Middle frontal gyrus (tissue), 1 donor: ENCODE data around the gene NPVF.

Experiments
- DNase-seq: peaks from one replicate; pipeline ENCODE4 v3.0.0-alpha.2; 2015; ENCODE audit warnings: low spot score; ENCODE audit errors: extremely low spot score

NPVF gene

DNA sequence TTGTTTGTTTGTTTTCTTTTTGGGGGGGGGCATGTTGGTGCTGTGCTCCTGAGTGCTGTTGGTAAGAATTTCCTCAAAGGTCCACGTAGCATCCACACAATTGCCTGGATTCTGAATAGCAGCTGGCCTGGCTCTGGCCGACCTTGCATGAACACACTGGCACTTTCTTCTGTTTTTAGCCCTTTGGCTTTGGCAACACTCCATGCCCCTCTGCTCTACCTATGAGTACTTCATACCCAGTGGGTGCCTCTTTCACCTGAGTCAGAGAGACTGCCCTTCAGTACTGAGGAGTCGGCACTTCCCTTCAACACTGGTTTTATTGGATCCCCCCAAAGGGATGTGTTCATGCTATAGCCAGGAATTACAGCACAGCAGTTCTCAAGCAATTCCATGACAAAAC, 7.2 kb upstream of the NPVF start:
- DNase-seq: no peak

DNA sequence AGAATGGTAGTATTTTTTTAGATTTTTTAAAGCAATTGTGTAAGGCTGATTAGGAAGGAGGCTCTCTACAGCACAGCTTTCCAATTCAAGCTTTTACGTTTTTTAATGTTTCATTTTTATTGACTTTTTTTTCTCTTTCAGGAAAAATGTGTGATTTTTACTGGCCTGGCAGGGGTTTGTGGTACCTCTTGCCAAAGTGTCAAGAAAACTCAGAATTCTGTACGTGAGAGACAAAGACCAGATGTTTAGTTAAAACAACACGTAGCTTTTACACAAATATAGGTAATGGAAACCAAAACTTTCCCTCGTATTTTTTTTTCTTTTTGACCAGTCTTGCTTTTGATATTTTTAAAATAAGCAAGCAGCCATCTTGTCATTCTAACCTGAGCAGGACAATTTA, 6.0 kb upstream of the NPVF start:
- no peak for DNase-seq

DNA sequence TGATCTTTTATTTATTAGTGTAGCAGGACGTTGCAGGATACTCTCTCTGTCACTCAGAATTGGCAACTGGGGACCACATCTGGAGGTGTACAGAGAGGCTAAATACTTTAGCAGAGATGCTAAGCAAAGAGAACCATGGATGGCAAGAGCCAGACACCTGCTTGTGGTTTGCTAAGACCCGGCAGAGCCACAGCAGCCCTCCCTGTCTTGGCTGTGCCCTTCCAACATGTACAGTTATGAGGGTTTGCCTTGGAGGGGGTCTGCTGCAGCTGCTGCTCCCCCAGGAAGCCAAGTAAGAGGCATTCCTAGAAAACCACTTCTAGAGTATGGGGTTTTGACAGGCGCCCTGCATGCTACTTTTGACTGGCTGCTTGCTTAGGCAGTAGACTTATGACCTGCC, 5.1 kb downstream of the NPVF start:
- DNase-seq: no peak

DNA sequence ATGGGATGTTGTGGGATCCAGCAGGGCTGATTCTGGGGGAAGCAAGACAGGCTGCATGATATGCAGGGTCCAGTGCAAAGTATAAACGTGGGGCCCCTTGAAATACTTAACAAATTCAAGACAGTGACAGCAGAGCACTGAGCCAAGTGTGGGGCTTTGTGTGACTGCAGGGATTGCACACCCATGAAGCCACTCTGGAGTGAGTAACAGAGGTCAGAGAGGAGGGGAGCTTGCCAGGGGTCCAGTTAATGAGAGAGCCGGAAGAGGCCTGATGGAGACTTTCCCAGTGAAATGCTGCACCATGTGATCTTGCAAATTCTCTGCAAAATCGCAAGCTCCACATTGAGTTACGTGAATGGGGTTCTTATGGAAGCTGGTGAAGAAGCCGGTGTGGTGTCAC, 5.6 kb downstream of the NPVF start:
- no peak for DNase-seq

DNA sequence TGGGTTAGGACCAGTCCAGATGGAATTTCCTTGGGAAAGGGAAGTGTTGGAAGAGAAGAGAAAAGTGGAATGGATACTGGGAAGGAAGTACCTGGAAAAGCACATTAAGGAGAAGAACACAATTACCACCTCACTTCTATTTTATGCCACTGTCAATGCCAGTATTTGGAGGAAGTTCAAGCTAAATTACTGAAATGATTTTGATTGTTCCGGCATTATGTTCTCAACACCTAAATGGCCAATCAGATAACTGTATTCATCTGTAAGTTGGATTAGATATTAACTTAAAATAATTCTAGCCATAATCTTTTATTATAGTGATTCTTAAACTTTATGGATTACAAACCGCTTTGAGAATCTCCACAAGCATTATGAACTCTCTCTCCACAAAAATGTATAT, 7.3 kb downstream of the NPVF start:
- no peak for DNase-seq

DNA sequence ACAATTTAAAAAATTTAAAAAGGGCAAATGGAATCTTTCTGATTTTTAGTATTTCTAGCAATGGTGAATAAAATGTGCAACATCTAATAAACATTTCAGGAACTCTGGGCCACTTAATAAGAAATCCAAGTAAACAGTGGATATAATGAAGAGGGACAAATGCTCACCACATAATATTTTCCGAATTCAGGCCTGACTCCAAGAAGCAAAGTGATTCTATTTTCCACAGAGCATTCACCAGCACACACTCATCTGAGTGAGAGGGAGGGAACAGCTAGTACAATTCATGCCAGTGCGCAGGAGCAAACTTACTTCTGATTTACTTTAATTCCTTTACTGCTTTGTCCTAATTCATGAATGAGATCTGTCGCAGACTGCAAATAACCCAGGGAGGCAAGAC, 10.1 kb downstream of the NPVF start:
- DNase-seq: no peak

DNA sequence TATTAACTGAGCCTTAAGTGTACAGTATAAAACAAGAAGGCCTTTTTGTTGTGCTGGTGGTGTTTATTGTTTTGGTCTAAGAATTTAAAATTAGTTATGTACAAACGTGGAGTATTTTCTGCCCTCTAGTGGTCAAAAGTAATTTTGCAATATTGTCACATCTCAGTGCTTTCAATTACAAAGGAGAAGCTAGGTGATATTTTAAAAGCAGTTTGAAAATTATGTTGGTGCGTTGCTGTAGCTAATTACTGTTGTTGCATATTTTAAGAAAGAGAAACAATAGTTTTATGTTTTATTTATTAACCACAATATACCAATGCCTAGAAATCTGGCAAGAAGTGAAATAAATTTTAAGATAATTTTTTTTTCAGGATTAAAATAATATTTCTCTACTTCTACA, 11.4 kb downstream of the NPVF start:
- peak; percentile 39 for DNase-seq

DNA sequence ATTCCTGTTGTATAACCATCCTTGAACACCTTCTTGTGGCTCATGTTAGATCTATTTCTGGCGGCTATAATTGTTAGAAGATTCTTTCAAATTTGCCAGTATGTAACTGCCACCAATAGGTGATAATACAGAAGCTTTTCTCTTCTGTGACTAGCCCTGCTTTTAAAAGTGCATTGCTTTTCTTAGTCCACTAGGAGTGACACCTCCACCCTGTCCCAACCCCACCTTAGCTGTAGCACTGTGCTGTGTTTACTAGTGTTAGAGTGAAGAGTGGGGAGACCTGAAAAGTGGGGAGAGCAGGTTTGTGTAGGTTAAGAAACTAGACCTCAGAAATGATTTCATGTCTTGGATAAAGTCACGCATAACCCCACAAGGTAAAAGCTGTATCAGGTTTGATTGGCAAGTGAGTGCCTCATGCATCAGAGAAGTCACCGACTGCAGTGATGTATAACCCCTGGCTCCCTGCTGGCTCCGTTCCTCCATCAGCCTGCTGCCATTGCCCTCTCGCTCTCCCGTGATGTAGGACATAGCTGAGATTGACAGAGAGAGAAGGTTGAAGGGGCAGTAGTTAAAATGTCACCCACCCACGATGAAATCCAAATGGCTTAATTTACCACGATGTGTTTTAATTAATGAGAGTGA, 12.5 kb downstream of the NPVF start:
- DNase-seq: no peak

DNA sequence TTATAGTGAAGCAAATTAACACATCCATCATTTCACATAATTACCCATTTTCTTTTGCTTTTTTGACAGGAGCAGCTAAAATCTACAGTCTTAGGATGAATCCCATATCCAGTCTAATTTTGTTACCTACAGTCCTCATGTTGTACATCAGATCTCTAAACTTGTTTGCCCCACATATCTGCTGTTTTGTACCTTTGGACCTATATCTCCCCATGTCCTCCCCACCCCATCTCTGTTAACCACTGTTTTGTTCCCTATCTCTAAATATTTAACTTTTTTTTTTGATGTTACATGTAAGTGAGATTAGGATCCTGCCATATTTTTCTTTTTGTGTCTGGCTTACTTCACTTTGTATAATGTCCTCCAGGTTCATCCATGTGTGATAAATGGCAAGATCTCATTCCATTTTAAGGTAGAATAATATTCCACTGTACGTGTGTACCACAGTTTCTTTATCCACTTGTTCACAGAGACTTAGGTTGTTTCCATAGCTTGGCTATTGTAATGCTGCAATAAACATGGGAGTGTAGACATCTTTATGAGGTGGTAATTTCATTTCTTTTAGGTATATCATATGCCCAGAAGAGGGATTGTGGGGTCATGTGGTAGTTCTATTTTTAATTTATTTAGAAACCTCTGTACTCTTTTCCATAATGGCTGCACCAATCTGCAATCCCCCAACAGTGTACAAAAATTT, 19.6 kb downstream of the NPVF start:
- DNase-seq: no peak

DNA sequence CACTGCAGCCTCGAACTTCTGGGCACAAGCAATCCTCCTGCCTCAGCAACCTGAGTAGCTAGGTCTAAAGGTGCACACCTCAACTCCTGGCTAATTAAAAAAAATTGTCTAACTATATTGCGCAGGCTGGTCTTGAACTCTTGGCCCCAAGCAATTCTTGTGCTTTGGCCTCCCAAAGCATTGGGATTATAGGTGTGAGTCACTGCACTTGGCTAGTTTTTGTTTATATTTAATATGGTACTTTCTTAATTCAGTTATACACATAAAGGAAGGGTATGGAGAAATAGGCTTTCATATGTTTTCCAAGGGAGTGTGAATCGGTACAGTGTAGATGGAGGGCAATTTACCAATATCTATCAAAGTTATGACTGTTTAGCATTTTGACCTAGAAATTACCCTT, 20.4 kb downstream of the NPVF start:
- DNase-seq: no peak

DNA sequence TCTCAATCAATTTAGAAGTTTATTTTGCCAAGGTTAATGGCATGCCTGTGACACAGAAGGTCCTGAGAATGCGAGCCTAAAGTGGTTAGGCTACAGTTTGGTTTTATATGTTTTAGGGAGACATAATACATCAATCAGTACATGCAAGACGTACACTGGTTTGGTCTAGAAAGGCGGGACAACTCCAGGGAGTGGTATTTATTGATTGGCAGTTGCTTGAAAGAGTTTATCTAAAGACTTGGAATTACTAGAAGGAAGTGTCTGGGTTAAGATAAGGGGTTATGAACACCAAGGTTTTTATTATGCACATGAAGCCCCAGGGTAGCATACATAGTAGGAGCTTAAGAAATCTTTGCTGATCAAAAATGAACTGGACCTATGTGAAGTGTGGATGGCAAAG, 21.5 kb downstream of the NPVF start:
- DNase-seq: no peak

DNA sequence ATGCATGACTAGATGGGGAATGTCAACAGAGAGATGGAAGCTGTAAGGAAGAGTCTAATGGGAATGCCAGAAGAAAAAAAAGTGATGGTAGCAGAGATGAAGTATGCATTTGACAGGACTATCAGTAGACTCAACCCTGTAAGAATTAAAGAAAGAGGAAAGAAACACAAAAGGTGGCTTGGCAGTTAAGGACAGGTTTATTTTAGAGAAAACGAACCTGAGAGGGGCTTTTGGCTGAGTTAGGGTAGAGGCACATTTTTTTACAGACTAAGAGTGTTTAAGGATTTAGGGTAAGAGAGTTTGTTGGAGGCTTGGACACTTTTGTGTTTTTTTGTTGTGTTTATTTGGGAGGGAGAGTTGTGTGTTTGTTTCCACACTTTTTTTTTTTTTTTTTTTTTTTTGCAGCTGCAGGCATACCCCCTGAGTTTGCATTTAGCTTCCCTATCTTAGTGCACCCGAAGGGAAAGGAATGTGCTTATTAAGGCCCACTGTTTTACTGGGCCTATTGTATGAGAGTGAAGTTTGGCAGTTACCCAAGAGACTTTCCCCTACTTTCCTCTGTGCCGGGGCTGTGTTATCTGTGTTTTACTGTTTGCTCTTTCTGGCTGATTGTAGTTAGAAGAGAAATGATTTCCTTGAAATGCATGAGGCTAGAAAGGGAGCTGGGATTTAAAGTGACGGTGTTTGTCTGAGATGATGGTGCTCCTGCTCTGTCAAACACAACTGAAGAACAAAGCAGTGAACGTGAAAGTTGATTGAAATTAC, 32.0 kb downstream of the NPVF start:
- no peak for DNase-seq

DNA sequence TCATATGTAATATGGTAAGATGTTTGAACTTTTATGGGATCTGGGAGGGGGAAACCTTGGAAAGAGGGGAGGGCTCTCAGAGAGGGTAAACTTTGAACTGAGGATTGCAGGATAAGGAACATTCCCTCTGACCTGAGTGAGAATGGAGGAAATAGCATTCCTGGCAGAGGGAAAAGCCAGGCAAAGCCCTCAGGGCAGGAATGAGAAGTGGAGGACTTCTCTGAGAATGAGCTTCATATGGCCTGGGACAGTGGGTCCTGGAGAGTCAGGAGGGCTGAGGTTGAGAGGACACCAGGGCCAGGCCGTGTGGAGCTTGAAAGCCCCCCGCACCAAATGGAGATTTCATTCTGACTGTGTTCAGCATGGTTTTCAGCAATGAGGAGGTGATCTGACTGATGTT, 34.2 kb downstream of the NPVF start:
- DNase-seq: no peak

DNA sequence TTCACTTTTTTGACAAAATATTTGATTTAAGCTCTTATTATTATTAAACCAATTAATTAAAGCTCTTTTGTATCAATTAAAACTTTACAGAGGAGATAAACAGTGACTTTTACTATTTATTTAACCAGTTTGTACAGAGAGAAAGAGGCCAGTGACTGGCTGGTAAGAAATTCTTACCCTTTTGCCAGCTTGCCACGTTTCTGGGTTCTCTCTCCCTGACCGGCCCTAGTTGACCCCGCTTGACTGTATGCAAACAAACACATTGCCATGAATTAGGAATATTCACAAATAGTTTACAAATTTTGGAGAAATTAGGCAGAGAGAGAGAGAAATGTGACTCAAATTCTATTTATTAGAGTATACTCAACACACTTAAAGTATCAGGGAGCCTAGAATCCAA, 36.2 kb downstream of the NPVF start:
- DNase-seq: no peak

DNA sequence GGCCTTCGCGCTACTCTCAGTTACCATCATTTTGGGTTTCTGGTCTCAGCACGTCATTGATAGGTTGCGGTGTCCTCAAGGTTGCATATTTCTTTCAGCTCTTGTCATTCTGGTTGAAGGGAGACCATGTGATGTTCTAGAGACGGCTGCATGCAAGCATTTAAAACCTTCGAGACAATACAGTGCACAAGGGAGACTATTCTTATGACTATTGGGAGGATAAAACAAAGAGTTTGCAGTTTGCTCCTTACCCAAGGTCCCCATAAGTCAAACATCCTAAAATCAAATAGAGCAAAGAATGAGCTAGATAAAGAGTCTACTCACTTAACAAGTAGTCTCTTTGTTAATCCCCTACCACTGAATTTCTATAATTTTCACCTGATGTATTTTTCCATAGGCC, 39.1 kb downstream of the NPVF start:
- DNase-seq: no peak

DNA sequence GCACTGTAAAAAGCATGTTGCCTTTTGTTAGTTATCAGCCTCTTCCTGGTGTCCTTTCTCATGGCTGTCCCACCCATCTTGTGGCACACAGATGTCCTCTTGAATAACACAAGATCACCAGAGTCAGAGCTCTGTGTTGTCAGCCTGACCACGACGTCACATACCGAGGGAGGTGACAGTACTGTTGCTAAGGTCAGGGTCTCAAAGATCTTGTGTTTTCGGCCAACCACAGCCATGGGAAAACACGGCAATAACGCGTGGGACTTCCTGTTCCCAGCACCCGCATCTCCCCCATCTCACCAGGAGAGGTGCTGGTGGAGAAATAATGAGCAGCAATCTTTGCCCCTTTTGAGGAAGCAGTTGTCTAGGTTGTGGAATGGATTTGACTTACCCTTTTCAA, 40.4 kb downstream of the NPVF start:
- DNase-seq: no peak

DNA sequence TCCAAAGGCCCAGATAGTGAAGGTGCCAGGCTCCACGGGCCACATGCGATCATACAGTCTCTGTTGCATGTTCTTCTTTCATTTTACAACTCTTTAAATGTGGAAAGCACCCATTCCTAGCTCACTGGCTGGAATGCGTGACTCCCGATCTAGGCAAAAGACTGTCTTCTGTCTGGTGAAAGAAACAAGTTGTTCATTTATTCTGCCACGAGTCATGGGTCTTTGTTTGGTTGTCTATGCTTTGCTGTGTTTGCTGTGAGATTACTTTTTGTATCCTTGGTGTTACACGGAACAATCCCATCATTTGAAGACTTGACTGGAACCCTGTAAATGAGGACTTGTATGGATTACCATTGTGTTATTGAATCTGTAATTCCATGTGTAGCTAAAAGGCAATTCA, 41.9 kb downstream of the NPVF start:
- DNase-seq: no peak

DNA sequence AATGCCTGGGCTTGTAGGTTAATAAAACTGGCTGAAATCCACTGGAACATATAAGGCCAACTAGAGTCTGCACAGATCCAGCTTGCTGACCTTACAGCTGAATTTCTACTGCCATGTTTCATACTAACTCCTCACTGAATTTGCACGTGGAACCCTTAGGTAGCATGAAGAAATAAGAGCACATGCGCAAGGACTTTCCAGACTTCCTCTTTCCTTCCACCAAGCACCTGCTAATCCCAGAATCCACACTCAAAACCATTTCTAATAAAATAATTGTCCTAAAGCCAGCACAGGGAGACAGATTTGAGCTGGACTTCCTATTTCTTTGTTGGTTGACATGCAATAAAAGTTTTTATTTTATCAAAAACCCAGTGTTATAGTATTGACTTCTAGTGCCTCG, 46.8 kb downstream of the NPVF start:
- no peak for DNase-seq

DNA sequence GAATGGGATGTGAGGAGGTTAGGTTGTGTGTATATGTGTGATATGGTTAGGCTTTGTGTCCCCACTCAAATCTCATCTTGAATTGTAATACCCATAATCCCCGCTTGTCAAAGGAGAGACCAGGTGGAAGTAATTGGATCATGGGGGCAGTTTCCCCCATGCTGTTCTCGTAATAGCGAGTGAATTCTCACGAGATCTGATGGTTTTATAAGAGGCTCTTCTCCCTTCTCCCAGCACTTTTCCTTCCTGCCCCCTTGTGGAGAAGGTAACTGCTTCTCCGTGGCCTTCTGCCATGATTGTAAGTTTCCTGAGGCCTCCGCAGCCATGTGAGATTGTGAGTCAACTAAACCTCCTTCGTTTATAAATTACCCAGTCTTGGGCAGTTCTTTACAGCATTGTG, 47.3 kb downstream of the NPVF start:
- no peak for DNase-seq

DNA sequence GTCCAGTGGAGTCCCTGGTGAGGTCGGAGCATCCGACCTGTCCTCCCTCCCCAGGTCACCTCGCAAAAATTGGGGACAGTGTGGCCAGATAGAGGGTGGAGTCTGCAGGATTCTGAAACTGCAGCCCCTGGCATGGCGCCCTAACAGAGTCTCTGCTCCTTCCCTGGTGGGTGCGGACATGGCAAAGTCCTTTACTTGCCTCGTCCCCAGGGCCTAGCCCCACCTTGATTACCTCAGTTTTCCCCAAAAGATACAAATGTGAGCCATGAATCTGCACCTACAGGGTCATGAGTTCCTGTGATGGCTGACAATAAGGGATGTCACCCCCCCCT, 47.7 kb downstream of the NPVF start:
- DNase-seq: no peak

DNA sequence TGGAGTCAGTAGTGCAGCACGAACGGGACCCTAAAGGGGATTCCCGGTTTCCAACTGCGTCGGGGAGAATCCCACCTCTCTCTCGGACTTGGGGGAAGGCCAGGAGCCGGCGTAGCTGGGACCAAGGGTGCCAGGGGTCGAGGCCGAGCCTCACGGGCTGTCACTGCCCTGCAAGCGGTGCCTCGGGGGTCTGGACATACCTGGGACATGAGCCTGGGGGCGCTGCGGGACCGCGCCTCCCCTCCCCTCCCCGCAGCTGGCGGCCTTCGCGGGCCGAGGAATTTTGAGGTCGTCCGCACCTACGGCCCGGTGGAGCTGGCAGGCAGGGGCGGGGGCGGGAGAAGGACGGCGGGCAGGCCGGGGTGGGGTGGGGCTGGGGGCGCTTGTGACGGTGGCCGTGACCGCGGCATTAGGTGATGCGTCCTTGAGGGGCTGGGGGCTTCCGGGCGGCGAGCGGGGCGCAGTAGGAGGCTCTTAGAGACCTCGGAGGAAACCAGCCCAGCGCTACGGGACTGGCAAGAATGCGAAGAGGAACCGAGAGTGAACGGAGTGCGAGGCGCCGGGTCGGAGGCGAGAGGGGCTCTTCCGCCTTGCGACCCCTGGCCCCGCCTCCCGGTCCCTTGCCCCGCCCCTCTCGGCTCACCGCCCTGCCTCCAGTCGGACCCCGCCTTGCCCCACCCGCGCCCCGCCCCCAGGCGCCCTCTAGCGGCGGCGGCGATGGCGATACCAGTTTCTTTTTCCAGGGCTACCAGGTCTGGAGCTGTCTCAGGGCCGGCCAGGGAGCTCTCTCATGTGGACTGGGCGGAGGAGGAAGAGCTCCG, 48.3 kb downstream of the NPVF start:
- DNase-seq: peak; percentile 34

DNA sequence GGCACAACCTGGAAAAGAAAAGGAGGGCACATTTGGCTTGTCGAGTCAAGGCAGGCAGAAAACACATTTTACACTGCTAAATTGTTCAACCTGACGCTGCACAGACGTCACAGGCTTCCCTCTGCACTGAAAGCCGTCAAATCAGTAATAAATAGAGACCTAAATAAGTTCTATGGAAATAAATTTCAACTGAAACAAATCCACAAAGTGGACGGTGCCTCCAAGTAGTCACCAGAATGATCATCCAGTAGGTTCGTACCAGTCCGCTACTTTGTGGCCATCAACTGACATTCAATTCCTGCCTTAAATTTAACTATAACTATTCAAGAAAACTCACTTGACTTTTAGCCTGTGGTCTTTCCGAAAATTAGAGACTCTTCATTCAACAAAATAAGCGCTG, 49.0 kb downstream of the NPVF start:
- no peak for DNase-seq
